Adrenal gland (tissue), 12 donors: ENCODE data around the gene IL13RA1. TPM values are rescaled to one million over a fixed set of nuclear protein-coding genes. Genes with fewer than 3 reads are reported as not detected.

Source experiments
- DNase-seq, 7 donors: peaks; one replicate each; pipeline ENCODE4 v3.0.0-alpha.2; 2019 to 2020
- H3K27ac ChIP-seq, 5 donors: fragments of 200-600 bp; sonication (generic) in 4 of 5; 1 replicate in 3 of 5; 2 replicates in 2 of 5; pipeline versions ENCODE4 v1.5.1 to v1.8.0; 2016 to 2020; ENCODE audit warnings: mild to moderate bottlenecking in 1 of 5
- H3K27me3 ChIP-seq: fragments of 200-600 bp; 2 replicates; pipeline ENCODE4 v1.8.0; 2021
- H3K36me3 ChIP-seq, 2 donors: fragments of 200-600 bp; replicated peaks in 1 of 2; 1 replicate in 1 of 2; 2 replicates in 1 of 2; pipeline versions ENCODE4 v1.5.1 to v1.8.0; 2018 to 2022
- H3K4me1 ChIP-seq, 2 donors: fragments of 200-600 bp; replicated peaks in 1 of 2; 1 replicate in 1 of 2; 2 replicates in 1 of 2; pipeline versions ENCODE4 v1.5.1 to v1.8.0; 2018 to 2021
- H3K4me3 ChIP-seq, 4 donors: fragments of 200-600 bp; sonication (generic) in 3 of 4; one replicate each; pipeline ENCODE4 v1.5.1; 2016 to 2018
- H3K9me3 ChIP-seq, 3 donors: fragments of 200-600 bp; sonication (generic) in 1 of 3; replicated peaks in 1 of 3; 1 replicate in 2 of 3; 2 replicates in 1 of 3; pipeline versions ENCODE4 v1.5.1 to v1.8.0; 2016 to 2021
- CTCF ChIP-seq, 6 experiments: fragments of 450-650 bp in 4 of 6; fragments of 200-600 bp in 2 of 6; sonication (generic) in 1 of 6; IDR thresholded peaks; 1 replicate in 5 of 6; 2 replicates in 1 of 6; pipeline versions ENCODE4 v1.5.1 to v1.8.0; 2016 to 2021; ENCODE audit warnings: antibody characterized with exemption in 6 of 6, mild to moderate bottlenecking in 2 of 6, moderate library complexity in 1 of 6
- POLR2A ChIP-seq, 2 donors: fragments of 450-650 bp; IDR thresholded peaks; one replicate each; pipeline ENCODE4 v1.6.1; 2017; ENCODE audit warnings: antibody characterized with exemption in 2 of 2, mild to moderate bottlenecking in 2 of 2, moderate library complexity in 1 of 2
- WGBS, 4 donors: extraction: QIAGEN DNeasy Blood & Tissue Kit in 2 of 4; methylation state at CpG; one replicate each; pipeline versions ENCODE4 v1.1.5 to v1.1.7; 2013 to 2017; 5-methylcytosine and 5-hydroxymethylcytosine counted together
- intact Hi-C, 2 donors: fragments of 100-400 bp; cut with DNase I; formaldehyde crosslinking; loops; one replicate each; pipeline versions ENCODE4 v1.14.1 to v1.15.0; 2022 to 2023
- polyA plus RNA-seq, 3 donors: library from polyadenylated mRNA; stranded (reverse); fragments of 200-250 nt in 2 of 3; fragments of 350-450 nt in 1 of 3; fragmentation: Illumina TruSeq in 1 of 3; extraction: RNeasy Lipid Tissue Mini Kit (QIAGEN cat#74804) in 1 of 3; gene quantifications; one replicate each; pipeline ENCODE4 v1.2.3, GENCODE V29; 2013 to 2014
- total RNA-seq, 9 donors: library from RNA; depleted of rRNA in 4 of 9; stranded (reverse); fragments of >200 nt in 4 of 9; fragments of 120-200 nt in 1 of 9; fragmentation: NEBNext Ultra II Directional in 1 of 9; extraction: Animal tissue kit (Norgen Biotek cat#: 25700) in 1 of 9; gene quantifications; one replicate each; pipeline versions ENCODE4 v1.1.0 to v1.2.4, GENCODE V29; 2013 to 2023
- donor health status: healthy with polysubstance abuse.
- donor health status: Bipolar disorder and iron deficiency.
- donor health status: DM: yes; HTN: yes; CAD: no.
- donor health status: DM: no; HTN: no; CAD: no.
- donor health status: DM: no; HTN: no; CAD: no.
- donor health status: DM: yes; HTN: yes; CAD: no.

Gene IL13RA1
- total and polyA plus RNA-seq, 12 donors = 19.0 to 93.6 (median 51.0) TPM

- DNase-seq = no peak
- peaks cover 0 to 33% of the 10 kb centered on the region in 2 donors for H3K4me1 ChIP-seq
- no peaks in the 10 kb centered on the region for H3K27me3 ChIP-seq
- H3K27ac ChIP-seq = peak overlapping the region in 1 of 5 donors; percentile 18
- H3K4me3 ChIP-seq = no peak overlapping the region
- H3K9me3 ChIP-seq = no peaks in the 10 kb centered on the region
- 74 to 89% (median 85%) methylated on average over 5 of the region's 5 CpGs for WGBS, 4 donors
- intact Hi-C loops = no loop called here
- no peaks in the 10 kb centered on the region for H3K36me3 ChIP-seq
- TF ChIP-seq POLR2A (IDR thresholded peaks at IDR 0.05) = no peak
- TF ChIP-seq CTCF (IDR thresholded peaks at IDR 0.05) = no peak
Measured at GRCh38 chrX:118724365-118724764, 3.0 kb upstream of the IL13RA1 start.

- Histone ChIP-seq H3K9me3 (no peaks in the 10 kb centered on the region), H3K27me3 (no peaks in the 10 kb centered on the region), H3K4me3 (no peak overlapping the region), H3K4me1 (peaks cover 0 to 35% of the 10 kb centered on the region in 2 donors), H3K36me3 (no peaks in the 10 kb centered on the region), H3K27ac (peak overlapping the region in 2 of 5 donors; percentile 18 to 44)
- intact Hi-C loops = no loop called here
- 42 to 66% (median 56%) methylated on average over 7 of the region's 7 CpGs for WGBS, 4 donors
- TF ChIP-seq CTCF (IDR thresholded peaks at IDR 0.05) = no peak
- no peak for TF ChIP-seq POLR2A (IDR thresholded peaks at IDR 0.05)
- DNase-seq = peak in 1 of 7 donors; percentile 4
Measured at GRCh38 chrX:118724775-118725174, 2.6 kb upstream of the IL13RA1 start.

- H3K27me3 ChIP-seq = no peaks in the 10 kb centered on the region
- intact Hi-C loops = no loop called here
- H3K27ac ChIP-seq = peak overlapping the region; percentile 64 to 97 (median 92)
- DNase-seq = no peak
- TF ChIP-seq CTCF (IDR thresholded peaks at IDR 0.05) (no peak), POLR2A (IDR thresholded peaks at IDR 0.05) (no peak)
- 80 to 91% (median 80%) methylated on average over 3 of the region's 3 CpGs for WGBS, 4 donors
- H3K4me1 ChIP-seq = peaks cover 0 to 38% of the 10 kb centered on the region in 2 donors
- H3K4me3 ChIP-seq = no peak overlapping the region
- H3K36me3 ChIP-seq = no peaks in the 10 kb centered on the region
- no peaks in the 10 kb centered on the region for H3K9me3 ChIP-seq
Measured at GRCh38 chrX:118726396-118726795, 1.0 kb upstream of the IL13RA1 start.

- no peak for TF ChIP-seq POLR2A (IDR thresholded peaks at IDR 0.05)
- TF ChIP-seq CTCF (IDR thresholded peaks at IDR 0.05) = no peak
- Histone ChIP-seq H3K9me3 (no peaks in the 10 kb centered on the region), H3K27me3 (no peaks in the 10 kb centered on the region), H3K36me3 (no peaks in the 10 kb centered on the region), H3K27ac (peak overlapping the region; percentile 64 to 97 (median 92)), H3K4me1 (peaks cover 0 to 38% of the 10 kb centered on the region in 2 donors), H3K4me3 (peak overlapping the region; percentile 14 to 73 (median 28))
- DNase-seq = peak; percentile 48 to 75 (median 57)
- intact Hi-C loops = no loop called here
- WGBS, 4 donors = 0 to 48% (median 18%) methylated on average over 8 to 73 of the region's 73 CpGs
Measured at GRCh38 chrX:118727686-118728339, 407 bp downstream of the IL13RA1 start.
